Fibroblast of the aortic adventitia (primary cell): ENCODE results near the gene MYO3A. TPM values are rescaled to one million over a fixed set of nuclear protein-coding genes. Genes with fewer than 3 reads are reported as not detected.

Experiments used
- DNase-seq: peaks from one replicate; pipeline ENCODE4 v3.0.0-alpha.2; 2010; ENCODE audit warnings: low read depth
- H3K4me3 ChIP-seq: 2 replicates; pipeline ENCODE4 v1.5.1; 2011; ENCODE audit warnings: low read depth, mild to moderate bottlenecking, control low read depth, low read length, moderate library complexity
- CTCF ChIP-seq: IDR thresholded peaks from 2 replicates; pipeline ENCODE4 v1.5.1; 2011; ENCODE audit warnings: mild to moderate bottlenecking, low read length, control low read depth, inconsistent platforms; ENCODE audit not compliant: insufficient read depth
- total RNA-seq: library from RNA; depleted of rRNA; stranded (reverse); fragments of >200 nt; gene quantifications from 2 replicates; pipeline ENCODE4 v1.2.3, GENCODE V29; 2012; ENCODE audit warnings: low replicate concordance

The MYO3A gene
- total RNA-seq, 1 donor: not detected

GRCh38 chr10:26214551-26215395 is 280.7 kb downstream of the MYO3A start:
- no peak for TF ChIP-seq CTCF
- no peak for DNase-seq
- no peak overlapping the region for H3K4me3 ChIP-seq

- no peak overlapping the region for H3K4me3 ChIP-seq
- DNase-seq: no peak
- no peak for TF ChIP-seq CTCF
These were observed 281.4 kb downstream of the MYO3A start for GRCh38 chr10:26215396-26215934.

DNA sequence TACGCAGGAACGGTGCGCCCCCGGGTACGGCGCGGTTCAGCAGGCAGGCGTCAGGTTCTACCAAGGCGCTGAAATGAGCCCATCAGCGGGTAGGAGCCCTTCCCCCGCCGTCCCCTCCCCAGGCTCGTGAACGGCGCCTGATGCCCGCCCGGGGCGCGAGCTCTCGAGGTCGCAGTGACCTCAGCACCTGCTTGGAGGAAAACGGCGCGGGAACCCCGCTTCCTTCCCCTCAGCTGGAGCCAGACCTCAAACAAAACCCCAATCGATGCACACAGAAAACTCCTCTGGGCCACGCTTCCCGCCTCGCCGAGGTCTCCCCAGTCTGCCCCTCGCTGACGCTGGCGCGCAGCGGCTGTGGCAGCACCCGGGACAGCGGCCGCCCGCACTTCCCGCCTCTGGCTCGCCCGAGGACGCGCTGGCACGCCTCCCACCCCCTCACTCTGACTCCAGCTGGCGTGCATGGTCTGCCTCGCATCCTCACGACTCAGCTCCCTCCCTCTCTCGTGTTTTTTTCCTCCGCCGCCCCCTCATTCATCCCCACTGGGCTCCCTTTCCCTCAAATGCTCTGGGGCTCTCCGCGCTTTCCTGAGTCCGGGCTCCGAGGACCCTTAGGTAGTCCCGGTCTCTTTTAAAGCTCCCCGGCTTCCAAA is 282.0 kb downstream of the MYO3A start:
- no peak for TF ChIP-seq CTCF
- no peak for DNase-seq
- no peak overlapping the region for H3K4me3 ChIP-seq

DNA sequence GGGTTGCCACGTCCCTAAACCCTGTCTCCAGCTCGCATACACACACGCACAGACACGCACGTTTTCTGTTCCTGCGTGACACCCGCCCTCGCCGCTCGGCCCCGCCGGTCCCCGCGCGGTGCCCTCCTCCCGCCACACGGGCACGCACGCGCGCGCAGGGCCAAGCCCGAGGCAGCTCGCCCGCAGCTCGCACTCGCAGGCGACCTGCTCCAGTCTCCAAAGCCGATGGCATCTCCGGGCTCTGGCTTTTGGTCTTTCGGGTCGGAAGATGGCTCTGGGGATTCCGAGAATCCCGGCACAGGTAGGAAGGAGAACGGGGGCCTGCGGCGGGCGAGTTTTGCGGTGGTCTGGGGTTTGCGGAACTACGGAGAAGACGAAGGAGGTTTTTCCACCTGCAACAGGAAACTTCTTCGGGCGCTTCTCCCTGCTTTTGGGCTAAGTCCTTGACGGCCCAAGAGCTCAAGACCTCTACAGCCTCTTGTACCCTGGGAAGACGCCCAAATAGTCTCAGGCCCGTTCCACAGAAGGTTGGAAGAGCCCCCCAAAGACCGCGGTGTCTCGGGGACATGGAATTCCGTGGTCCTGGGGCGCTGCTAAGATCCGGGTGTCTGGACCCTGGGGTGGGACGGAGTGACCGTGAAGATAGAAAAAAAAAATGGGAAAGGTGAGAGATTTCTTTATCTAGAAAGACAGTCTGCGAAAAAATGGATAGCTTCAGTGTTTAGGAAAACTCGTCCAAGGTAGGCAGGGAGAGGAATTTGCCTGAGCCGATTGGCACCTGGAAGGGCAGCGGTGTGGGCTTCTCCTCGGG is 282.8 kb downstream of the MYO3A start, which contains the start of gene GAD2:
GAD2 (plus strand) TSS at position 190 of the 811 bp plus-strand sequence; CDS start at position 226, 36 bp downstream.
- DNase-seq: no peak
- H3K4me3 ChIP-seq: no peak within 1 kb of the TSS
- TF ChIP-seq CTCF: no peak

DNA sequence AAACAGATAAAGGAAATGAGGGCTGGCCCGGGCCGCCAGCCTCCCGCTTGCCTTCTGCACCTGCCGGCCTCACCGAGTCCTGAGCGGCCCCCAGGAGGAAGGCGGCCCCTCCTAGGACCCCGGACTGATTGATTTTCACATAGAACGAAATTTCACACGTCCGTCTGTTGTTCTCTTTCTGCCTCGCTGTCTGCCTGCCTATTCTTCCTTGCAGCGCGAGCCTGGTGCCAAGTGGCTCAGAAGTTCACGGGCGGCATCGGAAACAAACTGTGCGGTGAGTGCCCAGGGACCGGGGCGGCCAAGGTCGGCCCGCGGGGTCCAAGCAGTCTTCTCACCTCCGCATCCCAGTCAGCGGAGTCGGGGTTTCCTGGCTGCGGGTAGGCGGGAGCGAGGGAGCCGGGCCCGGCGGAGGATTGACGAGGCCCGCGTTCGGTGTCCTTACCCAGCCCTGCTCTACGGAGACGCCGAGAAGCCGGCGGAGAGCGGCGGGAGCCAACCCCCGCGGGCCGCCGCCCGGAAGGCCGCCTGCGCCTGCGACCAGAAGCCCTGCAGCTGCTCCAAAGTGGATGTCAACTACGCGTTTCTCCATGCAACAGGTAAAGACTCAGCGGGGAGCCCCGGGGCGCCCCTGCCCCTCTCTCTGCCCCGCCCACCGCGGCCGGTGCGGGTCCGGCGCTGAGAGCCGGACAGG is 283.5 kb downstream of the MYO3A start:
- TF ChIP-seq CTCF: no peak
- no peak for DNase-seq
- H3K4me3 ChIP-seq: no peak overlapping the region

DNA sequence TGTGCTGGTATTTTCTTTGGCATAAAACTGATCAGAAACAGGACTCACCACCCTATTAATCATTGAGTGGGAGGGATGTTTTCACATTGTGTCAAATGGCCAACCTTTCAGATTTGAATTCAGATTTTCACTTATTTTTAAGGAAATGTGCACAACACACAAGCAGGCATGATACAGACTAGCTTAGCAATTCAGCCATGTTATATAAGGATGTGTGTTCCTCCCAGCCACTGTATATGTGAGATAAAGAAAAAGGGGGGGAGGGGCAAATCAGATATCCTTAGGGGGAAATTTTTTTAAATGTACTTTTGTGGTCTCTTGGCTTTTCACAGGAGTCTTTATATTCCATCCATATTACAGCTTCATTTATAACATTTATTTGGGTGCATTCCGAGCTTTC is 285.6 kb downstream of the MYO3A start:
- no peak for DNase-seq
- H3K4me3 ChIP-seq: no peak overlapping the region
- TF ChIP-seq CTCF: no peak
